ENCODE data around the gene MLNR.
A peak's percentile ranks its signal among the peaks of the same experiment; 100 is the strongest.

The MLNR gene, protein sequence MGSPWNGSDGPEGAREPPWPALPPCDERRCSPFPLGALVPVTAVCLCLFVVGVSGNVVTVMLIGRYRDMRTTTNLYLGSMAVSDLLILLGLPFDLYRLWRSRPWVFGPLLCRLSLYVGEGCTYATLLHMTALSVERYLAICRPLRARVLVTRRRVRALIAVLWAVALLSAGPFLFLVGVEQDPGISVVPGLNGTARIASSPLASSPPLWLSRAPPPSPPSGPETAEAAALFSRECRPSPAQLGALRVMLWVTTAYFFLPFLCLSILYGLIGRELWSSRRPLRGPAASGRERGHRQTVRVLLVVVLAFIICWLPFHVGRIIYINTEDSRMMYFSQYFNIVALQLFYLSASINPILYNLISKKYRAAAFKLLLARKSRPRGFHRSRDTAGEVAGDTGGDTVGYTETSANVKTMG

DNA sequence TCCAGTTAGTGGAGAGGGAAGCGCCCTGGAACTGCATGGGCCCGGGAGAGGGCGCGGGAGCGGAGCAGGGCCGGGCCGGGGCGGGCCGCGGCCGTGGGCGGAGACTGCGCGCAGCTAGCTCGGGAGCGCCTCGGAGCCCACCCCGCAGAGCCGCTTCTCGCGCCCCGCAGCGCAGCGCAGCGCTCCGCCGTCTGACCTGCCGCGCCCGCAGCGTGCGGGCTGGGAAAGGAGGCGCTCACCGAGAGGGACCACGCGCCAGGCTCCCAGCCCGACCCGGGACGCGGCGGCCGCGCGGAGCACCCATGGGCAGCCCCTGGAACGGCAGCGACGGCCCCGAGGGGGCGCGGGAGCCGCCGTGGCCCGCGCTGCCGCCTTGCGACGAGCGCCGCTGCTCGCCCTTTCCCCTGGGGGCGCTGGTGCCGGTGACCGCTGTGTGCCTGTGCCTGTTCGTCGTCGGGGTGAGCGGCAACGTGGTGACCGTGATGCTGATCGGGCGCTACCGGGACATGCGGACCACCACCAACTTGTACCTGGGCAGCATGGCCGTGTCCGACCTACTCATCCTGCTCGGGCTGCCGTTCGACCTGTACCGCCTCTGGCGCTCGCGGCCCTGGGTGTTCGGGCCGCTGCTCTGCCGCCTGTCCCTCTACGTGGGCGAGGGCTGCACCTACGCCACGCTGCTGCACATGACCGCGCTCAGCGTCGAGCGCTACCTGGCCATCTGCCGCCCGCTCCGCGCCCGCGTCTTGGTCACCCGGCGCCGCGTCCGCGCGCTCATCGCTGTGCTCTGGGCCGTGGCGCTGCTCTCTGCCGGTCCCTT lies at the start of gene MLNR:
MLNR (plus strand) TSS at position 303 of the 820 bp plus-strand sequence; CDS start at position 303, 0 bp downstream.
- peak within 1 kb of the TSS; percentile 27 for H3K4me3 ChIP-seq (ENCODE audit: low read depth, low read length)
- no peak for DNase-seq (ENCODE audit: low read depth)

DNA sequence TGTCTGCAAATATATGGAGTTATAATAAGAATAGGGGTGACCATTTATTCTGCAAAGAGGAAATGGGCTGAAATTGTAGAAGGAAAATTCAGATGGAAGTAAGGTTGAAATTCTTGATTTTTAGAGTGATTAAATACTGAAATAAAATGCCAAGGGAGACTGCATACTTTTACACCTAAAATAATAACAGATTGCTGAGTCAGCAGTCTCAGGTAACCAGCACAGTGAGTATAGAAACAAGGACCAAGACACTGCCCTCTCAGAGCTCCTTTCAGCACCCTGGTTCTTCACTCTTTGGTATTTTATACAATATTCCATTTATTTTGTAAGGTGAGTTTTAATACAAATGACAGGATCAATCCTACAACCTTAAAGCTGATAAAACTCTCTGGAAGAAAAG lies 48.8 kb upstream of the MLNR start:
- H3K4me3 ChIP-seq (ENCODE audit: low read depth, low read length): no peak overlapping the region
- DNase-seq (ENCODE audit: low read depth): no peak

DNA sequence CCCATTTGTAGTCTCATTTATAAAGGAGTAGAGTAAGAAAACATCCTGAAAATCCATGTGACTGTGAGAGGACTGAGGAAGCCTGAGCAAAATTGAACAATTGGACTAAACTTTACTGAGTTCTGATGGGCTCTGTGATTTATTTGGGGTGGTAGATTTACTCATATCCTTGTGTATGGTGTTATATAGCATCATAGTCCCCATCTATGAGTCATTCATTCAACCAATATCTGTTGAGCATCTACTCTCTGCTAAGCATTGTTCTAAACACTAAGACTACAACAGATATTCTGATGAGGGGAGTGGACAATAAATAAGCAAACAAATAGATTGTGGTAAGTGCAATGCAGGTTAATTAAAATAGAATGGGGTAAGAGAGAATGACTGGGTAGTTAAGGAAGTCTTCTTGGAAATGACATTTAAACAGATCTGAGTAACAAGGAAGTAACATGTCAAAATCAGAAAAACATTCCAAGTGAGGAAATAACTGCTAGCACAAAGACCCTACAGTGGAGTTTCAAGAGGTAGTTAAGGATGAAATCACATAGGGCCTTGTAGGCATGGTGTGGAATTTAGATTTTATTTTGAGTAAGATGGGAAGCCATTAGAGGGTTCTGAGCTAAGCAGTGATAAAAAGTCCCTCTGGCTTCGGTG lies 36.3 kb upstream of the MLNR start:
- H3K4me3 ChIP-seq (ENCODE audit: low read depth, low read length): no peak overlapping the region
- no peak for DNase-seq (ENCODE audit: low read depth)

DNA sequence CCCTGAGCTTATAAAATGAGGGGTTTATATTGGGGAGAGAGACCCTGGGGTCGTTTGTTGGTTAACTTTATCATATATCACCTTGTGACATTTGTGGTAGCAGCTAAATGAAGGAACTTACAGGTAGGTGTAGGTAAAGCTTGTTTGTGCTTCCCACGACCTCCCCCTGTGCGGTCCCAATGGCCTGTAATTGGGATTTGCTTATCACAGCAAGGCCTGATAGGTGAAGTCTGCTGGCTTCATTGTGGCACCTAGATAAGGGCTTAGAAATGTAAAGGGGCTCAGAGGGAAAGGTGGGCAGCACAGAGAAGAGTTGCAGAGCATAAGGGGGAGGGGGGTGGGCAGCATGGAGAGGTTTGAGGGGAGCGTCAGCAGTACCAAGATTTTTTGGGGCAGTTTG lies 35.5 kb upstream of the MLNR start:
- no peak overlapping the region for H3K4me3 ChIP-seq (ENCODE audit: low read depth, low read length)
- DNase-seq (ENCODE audit: low read depth): no peak

DNA sequence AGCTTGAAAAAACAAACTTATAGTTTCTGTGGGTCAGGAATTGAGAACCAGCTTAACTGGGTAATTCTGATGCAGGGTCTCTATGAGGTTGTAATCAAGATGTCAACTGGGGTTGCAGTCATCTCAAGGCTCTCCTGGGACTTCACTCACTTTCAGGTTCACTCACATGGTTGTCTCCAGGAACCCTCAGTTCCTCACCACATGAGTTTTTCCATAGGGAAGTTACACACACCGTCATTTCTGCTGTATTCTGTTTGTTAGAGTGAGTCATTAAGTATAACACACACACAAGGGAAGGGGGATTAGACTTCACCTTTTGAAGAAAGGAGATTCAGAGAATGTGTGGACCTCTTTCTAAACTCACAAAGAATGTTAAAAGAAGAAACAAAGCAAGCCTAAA lies 34.9 kb upstream of the MLNR start:
- no peak for DNase-seq (ENCODE audit: low read depth)
- no peak overlapping the region for H3K4me3 ChIP-seq (ENCODE audit: low read depth, low read length)

- no peak for DNase-seq (ENCODE audit: low read depth)
These were observed 29.2 kb upstream of the MLNR start for GRCh38 chr13:49190901-49191300.

GRCh38 chr13:49206641-49207040 lies 13.5 kb upstream of the MLNR start:
- H3K4me3 ChIP-seq (ENCODE audit: low read depth, low read length): no peak overlapping the region

More at GRCh38 chr13:49190901-49191300, 29.2 kb upstream of the MLNR start:
- H3K4me3 ChIP-seq (ENCODE audit: low read depth, low read length): no peak overlapping the region

GRCh38 chr13:49208619-49209018 lies 11.5 kb upstream of the MLNR start:
- H3K4me3 ChIP-seq (ENCODE audit: low read depth, low read length): no peak overlapping the region
- DNase-seq (ENCODE audit: low read depth): no peak

More at GRCh38 chr13:49206641-49207040, 13.5 kb upstream of the MLNR start:
- DNase-seq (ENCODE audit: low read depth): no peak

- no peak overlapping the region for H3K4me3 ChIP-seq (ENCODE audit: low read depth, low read length)
- no peak for DNase-seq (ENCODE audit: low read depth)
These were observed 10.0 kb upstream of the MLNR start for GRCh38 chr13:49210114-49210513.

- DNase-seq (ENCODE audit: low read depth): no peak
- no peak overlapping the region for H3K4me3 ChIP-seq (ENCODE audit: low read depth, low read length)
These were observed 9.5 kb upstream of the MLNR start for GRCh38 chr13:49210669-49211068.

- H3K4me3 ChIP-seq (ENCODE audit: low read depth, low read length): no peak overlapping the region
- no peak for DNase-seq (ENCODE audit: low read depth)
These were observed 6.6 kb upstream of the MLNR start for GRCh38 chr13:49213539-49213938.

GRCh38 chr13:49213997-49214916 lies 5.9 kb upstream of the MLNR start:
- no peak for DNase-seq (ENCODE audit: low read depth)
- no peak overlapping the region for H3K4me3 ChIP-seq (ENCODE audit: low read depth, low read length)

- DNase-seq (ENCODE audit: low read depth): no peak
- no peak overlapping the region for H3K4me3 ChIP-seq (ENCODE audit: low read depth, low read length)
These were observed 5.2 kb upstream of the MLNR start for GRCh38 chr13:49214917-49215376.

- no peak for DNase-seq (ENCODE audit: low read depth)
- H3K4me3 ChIP-seq (ENCODE audit: low read depth, low read length): no peak overlapping the region
These were observed 3.8 kb upstream of the MLNR start for GRCh38 chr13:49216334-49216733.

- DNase-seq (ENCODE audit: low read depth): no peak
- no peak overlapping the region for H3K4me3 ChIP-seq (ENCODE audit: low read depth, low read length)
These were observed 2.1 kb upstream of the MLNR start for GRCh38 chr13:49217962-49218492.

DNA sequence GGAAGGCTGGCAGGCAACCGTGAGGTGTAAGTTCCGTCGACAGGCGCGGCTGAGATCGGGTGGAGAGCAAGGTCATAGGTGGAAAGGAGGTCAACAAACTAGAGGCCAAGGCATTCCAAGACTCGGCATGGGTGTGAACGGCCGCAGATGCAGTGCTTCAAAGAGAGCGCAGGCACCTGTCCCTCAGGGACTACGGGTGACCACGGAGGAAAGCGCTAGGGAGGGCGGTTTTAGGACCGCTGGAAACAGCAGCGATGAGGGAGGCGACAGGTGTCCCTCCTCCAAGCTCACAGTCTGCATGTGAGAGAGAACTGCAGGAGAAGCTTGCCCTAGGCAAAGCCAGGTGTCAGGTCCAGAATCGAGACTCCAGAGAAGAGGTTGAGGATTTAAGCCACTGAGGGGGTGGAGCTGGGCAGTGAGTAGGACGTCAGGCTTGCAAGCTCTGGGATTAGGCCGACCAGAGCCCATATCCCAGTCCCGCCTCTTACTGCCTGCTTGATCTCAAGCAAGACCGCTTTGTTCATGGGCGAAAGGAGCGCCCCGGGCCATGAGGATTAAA lies 1.6 kb upstream of the MLNR start:
- DNase-seq (ENCODE audit: low read depth): no peak
- no peak overlapping the region for H3K4me3 ChIP-seq (ENCODE audit: low read depth, low read length)

DNA sequence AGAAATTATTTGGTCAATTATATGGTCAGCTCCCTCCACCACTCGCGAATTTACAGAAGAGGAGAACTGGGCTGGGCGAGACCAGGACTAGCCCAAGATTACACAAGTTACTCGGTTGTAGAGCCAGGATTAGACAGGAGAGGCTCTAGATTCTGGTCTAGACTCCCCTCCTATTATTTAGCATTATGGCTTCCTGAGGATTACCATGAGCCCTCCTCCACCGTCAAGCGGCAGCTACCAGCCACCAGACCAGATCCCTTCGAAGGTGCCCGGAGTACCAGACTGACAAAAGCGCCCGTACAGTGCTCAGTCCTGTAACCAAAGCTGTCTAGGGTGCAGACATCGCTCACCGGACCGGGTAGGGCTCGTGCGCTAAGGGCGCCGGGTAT lies 497 bp upstream of the MLNR start:
- H3K4me3 ChIP-seq (ENCODE audit: low read depth, low read length): peak overlapping the region; percentile 23
- no peak for DNase-seq (ENCODE audit: low read depth)

DNA sequence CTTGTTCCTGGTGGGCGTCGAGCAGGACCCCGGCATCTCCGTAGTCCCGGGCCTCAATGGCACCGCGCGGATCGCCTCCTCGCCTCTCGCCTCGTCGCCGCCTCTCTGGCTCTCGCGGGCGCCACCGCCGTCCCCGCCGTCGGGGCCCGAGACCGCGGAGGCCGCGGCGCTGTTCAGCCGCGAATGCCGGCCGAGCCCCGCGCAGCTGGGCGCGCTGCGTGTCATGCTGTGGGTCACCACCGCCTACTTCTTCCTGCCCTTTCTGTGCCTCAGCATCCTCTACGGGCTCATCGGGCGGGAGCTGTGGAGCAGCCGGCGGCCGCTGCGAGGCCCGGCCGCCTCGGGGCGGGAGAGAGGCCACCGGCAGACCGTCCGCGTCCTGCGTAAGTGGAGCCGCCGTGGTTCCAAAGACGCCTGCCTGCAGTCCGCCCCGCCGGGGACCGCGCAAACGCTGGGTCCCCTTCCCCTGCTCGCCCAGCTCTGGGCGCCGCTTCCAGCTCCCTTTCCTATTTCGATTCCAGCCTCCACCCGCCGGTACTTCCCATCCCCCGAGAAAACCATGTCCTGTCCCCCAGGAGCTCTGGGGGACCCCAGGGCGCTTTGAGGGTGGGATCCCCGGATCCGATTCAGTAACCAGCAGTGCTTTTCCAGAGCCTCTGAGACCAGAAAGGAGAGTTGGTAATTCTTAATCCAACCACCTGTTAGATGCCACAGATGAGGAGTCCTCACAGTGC lies 885 bp downstream of the MLNR start:
- H3K4me3 ChIP-seq (ENCODE audit: low read depth, low read length): peak overlapping the region; percentile 27
- DNase-seq (ENCODE audit: low read depth): no peak
